Vagina (tissue), 2 donors: ENCODE results near the gene PIEZO1.

ENCODE experiments used
- POLR2A ChIP-seq, 2 donors: fragments of 450-650 bp; IDR thresholded peaks; one replicate each; pipeline ENCODE4 v1.6.1; 2017; ENCODE audit warnings: antibody characterized with exemption in 2 of 2, mild to moderate bottlenecking in 2 of 2, moderate library complexity in 2 of 2
- POLR2AphosphoS5 ChIP-seq, 2 donors: sonication (generic); formaldehyde crosslinking; IDR thresholded peaks; one replicate each; pipeline ENCODE4 v1.9.0; 2017; ENCODE audit warnings: antibody characterized with exemption in 2 of 2, mild to moderate bottlenecking in 2 of 2, low read depth in 1 of 2; ENCODE audit not compliant: insufficient read depth in 1 of 2
- TF ChIP-seq, protein P1 (sequence below), 3 experiments: fragments of 450-650 bp in 2 of 3; fragments of 200-600 bp in 1 of 3; sonication (generic) in 1 of 3; IDR thresholded peaks; one replicate each; pipeline ENCODE4 v1.5.1; 2017 to 2019; ENCODE audit warnings: antibody characterized with exemption in 3 of 3, mild to moderate bottlenecking in 2 of 3, moderate library complexity in 2 of 3

DNA sequence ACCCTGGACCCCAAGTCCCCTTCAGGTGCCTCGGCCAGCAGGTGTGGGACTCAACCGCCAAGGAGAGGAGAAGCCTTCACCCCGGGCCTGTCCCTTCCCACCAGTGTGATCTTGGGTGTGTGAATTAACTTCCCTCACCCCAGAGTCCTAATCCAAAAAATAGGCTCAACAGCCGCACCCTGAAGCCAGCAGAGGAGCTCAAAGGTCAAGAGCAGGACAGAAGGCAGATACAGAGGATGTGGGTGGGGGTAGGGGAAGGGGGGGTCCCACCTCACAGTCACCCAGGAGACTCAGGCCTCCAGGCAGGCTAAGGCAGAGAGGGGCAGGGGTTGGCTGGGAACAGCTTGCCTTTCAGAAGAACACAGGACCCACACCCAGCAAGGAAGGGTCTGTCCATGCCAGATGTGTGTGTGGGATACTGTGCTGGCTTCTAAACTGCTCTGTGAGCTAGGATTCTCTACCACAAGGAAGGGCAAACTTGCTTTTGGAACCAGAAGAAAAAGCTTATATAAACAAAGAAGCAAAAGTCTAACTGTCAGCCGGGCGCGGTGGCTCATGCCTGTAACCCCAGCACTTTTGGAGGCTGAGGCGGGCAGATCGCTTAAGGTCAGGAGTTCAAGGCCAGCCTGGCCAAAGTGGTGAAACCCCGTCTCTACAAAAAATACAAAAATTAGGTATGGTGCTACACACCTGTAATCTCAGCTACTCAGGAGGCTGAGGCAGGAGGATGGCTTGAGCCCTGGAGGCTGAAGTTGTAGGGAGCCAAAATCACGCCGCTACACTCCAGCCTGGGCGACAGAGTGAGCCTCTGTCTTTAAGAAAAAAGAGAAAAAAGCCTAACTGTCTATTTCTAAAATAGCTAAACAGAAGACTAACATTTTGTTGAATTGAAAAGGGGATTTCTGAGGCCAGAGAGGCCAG lies 4.6 kb downstream of the PIEZO1 start:
- TF ChIP-seq, protein P1, sequence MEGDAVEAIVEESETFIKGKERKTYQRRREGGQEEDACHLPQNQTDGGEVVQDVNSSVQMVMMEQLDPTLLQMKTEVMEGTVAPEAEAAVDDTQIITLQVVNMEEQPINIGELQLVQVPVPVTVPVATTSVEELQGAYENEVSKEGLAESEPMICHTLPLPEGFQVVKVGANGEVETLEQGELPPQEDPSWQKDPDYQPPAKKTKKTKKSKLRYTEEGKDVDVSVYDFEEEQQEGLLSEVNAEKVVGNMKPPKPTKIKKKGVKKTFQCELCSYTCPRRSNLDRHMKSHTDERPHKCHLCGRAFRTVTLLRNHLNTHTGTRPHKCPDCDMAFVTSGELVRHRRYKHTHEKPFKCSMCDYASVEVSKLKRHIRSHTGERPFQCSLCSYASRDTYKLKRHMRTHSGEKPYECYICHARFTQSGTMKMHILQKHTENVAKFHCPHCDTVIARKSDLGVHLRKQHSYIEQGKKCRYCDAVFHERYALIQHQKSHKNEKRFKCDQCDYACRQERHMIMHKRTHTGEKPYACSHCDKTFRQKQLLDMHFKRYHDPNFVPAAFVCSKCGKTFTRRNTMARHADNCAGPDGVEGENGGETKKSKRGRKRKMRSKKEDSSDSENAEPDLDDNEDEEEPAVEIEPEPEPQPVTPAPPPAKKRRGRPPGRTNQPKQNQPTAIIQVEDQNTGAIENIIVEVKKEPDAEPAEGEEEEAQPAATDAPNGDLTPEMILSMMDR (IDR thresholded peaks at IDR 0.05), result no peak
- TF ChIP-seq POLR2AphosphoS5 (IDR thresholded peaks at IDR 0.05; ENCODE audit: insufficient read depth in 1 of 2, low read depth in 1 of 2) (no peak), POLR2A (IDR thresholded peaks at IDR 0.05) (no peak)
